ENCODE measurements around the gene BBS9.

Gene BBS9

GRCh38 chr7:33127085-33127484, 2.3 kb upstream of the BBS9 start:
- no peak for DNase-seq (ENCODE audit: low read depth in 2 of 2)

GRCh38 chr7:33128631-33128989, 754 bp upstream of the BBS9 start:
- DNase-seq (ENCODE audit: low read depth in 2 of 2): no peak

DNA sequence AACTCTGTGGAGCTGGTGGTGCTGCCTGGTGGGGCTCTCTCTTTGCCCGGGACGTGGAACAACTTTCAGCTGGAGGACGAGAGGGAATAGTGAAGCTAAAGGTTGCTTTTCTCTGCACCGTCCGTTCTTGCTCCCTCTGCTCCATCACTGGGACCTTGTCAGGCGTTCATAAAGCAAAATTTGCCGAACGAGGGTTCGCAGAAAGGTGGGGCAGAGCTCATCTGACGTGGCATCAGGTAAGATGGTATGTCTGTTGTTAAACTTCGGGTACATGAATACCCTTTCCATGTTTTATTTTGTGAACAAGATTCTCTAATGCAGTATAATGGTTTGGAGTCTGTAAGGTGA, 416 bp downstream of the BBS9 start:
- no peak for DNase-seq (ENCODE audit: low read depth in 2 of 2)

DNA sequence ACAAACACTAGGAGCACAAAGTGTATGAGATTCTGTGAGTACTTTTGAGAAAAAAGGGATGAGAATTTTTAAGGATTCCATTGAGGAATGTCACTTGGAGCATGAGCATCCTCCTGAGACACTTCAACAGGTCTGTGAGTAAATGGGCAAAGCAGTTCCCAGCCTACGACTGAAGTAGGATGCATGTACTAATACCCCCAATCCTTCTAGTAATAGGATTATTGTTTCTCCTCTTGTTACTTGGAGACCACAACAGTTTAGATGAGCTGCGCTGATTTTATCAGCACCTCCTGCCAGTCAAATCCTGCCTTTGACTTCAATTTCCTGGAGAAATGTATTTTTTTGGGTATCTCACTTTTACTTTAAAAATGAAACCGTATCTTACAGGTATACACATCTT, 820 bp downstream of the BBS9 start:
- DNase-seq (ENCODE audit: low read depth in 2 of 2): no peak

GRCh38 chr7:33137103-33137502, 7.7 kb downstream of the BBS9 start:
- no peak for DNase-seq (ENCODE audit: low read depth in 2 of 2)

GRCh38 chr7:33142585-33142984, 13.2 kb downstream of the BBS9 start:
- no peak for DNase-seq (ENCODE audit: low read depth in 2 of 2)

DNA sequence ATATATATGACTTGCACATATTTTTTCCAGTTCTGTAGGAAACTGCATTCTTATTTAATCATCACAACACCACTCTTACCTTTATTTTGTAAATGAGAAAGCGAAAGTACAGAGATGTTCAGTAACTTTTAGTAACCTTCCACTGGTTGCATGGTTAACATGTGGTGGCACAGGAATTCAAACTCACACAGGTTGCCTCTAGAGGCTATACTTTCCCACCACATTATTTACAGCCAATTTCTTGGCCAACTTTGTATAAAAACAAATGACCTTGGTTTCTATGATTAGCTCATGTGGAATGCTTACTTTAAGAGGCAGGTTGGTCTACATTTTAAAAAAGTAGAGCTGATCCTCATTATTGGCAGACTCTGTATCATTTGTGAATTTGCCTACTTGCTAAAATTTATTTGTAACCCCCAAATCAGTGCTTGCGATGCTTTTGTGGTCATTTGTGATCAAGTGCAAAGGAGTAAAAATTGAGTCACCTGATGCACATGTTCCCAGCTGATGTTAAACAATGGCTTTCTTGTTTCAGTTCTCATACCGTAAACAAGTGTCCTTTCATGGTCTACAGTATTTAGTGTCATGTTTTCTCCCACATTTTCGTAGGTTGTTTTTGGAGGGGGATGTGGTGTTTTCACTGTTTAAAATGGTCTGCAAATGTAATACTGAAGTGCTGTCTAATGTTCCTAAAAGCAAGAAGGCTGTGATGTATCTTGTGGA, 14.8 kb downstream of the BBS9 start:
- DNase-seq (ENCODE audit: low read depth in 2 of 2): no peak

DNA sequence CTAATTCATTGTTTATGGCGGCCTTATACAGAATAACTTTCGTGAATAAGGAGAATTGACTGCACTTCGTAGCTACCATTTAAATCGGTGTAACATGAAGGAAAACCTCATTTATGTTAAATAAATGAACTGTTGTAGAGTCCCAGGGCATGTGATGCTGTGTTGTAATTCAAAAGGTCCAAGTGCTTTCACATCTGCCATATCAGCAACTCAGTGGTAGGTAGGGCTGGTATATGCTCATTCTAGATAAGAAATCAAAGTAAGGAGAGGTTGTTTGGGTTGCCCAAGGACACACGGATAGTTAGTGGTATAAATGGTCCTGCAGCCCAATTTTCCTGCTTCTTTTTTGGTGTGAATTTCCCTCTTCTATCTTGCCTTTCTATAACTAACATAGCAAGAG, 15.8 kb downstream of the BBS9 start:
- DNase-seq (ENCODE audit: low read depth in 2 of 2): no peak

- DNase-seq (ENCODE audit: low read depth in 2 of 2): no peak
Observed at GRCh38 chr7:33152087-33152486, 22.7 kb downstream of the BBS9 start.

GRCh38 chr7:33155811-33156210, 26.4 kb downstream of the BBS9 start:
- DNase-seq (ENCODE audit: low read depth in 2 of 2): peak; percentile 13 to 24

DNA sequence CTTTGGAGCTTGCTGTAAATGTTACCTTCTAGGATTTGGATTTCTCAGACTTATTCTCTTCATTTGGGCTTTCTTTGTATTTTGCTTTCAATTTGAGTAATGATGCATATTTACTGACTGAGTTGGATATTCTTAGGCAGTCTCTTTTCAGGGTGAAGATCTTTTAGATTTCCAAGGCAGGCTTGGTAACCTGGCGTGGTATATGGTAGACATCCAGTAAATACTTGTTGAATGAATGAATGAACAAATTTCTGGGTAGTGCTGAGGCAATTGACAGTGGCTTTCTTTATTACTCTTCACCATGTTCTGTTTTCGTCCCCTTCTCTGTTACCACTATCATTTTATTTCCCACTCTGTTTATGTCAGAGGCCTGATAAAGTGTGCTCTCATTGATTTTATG, 27.1 kb downstream of the BBS9 start:
- DNase-seq (ENCODE audit: low read depth in 2 of 2): no peak

- peak; percentile 11 to 23 for DNase-seq (ENCODE audit: low read depth in 2 of 2)
Observed at GRCh38 chr7:33157311-33157710, 27.9 kb downstream of the BBS9 start.

DNA sequence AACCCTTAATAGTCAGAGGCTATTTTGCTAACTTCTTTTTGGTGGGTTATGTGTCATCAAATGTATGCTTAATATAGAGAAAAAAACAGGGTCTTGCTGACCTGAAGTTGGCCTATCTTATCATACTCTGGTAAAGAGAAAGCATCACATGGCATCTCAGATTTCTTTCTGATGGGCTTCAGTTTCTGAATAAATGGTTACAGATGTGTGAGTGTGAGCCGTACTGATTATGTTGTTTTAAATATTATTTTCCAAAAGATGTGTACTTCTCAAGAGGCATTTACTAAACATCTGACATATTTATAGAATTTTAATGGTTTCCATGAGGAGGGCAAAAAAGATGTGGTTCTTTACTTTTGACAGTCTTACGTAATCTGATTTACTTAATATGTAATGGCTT, 28.4 kb downstream of the BBS9 start:
- DNase-seq (ENCODE audit: low read depth in 2 of 2): peak in 1 of 2 experiments; percentile 10

GRCh38 chr7:33177876-33178275, 48.5 kb downstream of the BBS9 start:
- no peak for DNase-seq (ENCODE audit: low read depth in 2 of 2)

- DNase-seq (ENCODE audit: low read depth in 2 of 2): no peak
Observed at GRCh38 chr7:33179519-33179918, 50.2 kb downstream of the BBS9 start.

DNA sequence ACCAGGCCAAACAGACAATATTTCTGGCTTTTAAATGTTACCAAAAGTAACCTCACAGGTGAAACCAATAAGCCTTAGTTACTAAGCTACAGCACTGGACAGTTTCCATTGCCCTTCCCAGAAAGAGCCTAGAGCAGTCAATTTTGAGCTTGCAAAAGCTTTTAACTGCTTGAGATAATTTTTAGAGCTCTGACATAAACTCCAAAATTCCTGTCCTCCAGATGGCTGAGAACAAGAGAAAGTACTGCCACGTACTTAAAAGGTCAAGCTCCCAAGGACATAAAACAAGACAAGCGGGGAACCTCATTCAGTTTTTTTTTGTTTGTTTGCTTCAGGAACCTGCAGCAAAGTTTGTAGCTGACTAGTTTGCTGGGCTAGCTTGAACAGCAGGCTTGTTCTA, 54.1 kb downstream of the BBS9 start:
- no peak for DNase-seq (ENCODE audit: low read depth in 2 of 2)

DNA sequence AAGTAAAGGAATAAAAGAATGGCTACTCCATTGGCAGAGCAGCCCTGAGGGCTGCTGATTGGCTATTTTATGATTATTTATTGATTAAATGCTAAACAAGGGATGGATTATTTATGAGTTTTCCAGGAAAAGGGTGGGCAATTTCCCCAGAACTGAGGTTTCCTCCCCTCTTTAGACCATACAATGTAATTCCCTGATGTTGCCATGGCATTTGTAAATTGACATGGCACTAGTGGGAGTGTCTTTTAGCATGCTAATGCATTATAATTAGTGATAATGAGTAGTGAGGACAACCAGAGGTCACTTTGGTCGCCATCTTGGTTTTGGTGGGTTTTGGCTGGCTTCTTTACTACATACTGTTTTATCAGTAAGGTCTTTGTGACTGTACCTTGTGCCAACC, 55.5 kb downstream of the BBS9 start:
- no peak for DNase-seq (ENCODE audit: low read depth in 2 of 2)

- DNase-seq (ENCODE audit: low read depth in 2 of 2): peak in 1 of 2 experiments; percentile 32
Observed at GRCh38 chr7:33185786-33186185, 56.4 kb downstream of the BBS9 start.

- peak in 1 of 2 experiments; percentile 20 for DNase-seq (ENCODE audit: low read depth in 2 of 2)
Observed at GRCh38 chr7:33186192-33186591, 56.8 kb downstream of the BBS9 start.

DNA sequence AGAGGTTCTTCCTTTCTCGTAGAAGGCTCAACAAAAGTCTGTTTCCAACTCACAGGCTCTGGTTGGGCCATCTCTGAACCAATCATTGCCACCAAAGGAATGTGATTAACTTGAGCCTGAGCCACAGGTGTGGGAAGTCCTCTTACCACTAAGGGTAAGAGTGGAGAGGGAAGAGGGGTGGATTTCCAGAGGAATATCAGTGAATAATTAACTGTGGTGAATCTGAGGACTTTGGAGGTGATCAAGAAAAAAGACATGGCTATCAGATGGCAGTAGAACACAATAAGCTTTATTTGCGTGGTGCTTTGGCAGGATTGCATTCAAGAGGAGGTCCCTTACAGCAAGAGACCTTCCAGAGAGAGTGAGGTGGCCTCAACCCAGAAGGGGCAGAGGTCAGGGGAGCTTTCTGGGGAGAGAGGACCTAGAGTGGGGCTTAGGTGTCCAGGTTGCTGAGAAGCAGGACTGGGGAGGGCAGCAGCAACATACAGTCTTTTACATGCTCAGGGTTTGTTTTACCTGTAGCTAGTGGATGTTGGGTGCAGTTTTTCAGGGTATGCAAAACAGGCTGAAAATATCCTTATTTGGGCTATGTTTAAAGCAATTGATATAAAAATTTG, 61.4 kb downstream of the BBS9 start:
- DNase-seq (ENCODE audit: low read depth in 2 of 2): no peak

- no peak for DNase-seq (ENCODE audit: low read depth in 2 of 2)
Observed at GRCh38 chr7:33191340-33191739, 62.0 kb downstream of the BBS9 start.

DNA sequence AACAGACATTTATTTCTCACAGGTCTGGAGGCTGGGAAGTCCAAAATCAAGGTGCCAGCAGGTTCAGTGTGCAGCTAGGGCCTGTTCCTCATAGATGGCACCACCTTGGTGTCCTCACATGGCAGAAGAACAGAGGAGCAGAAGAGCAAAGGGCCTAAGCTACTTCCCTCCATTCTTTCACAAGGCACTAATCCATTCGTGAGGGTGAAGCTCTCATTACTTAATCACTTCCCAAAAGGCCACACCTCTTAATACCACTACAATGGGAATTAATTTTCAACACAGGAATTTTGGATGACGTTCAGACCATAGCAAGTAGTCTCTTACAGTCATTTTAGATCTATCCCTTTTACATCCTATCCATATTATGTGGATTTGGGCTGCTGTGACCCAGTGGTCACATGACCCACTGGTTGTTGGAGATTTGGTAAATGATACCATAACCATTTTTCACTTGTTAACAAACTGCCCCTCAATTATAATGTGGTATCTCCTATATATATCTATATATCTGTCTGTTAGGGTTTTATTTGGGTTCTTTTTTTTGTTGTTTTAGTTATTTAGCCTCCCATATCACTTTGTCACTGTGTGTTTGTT, 63.4 kb downstream of the BBS9 start:
- DNase-seq (ENCODE audit: low read depth in 2 of 2): no peak

DNA sequence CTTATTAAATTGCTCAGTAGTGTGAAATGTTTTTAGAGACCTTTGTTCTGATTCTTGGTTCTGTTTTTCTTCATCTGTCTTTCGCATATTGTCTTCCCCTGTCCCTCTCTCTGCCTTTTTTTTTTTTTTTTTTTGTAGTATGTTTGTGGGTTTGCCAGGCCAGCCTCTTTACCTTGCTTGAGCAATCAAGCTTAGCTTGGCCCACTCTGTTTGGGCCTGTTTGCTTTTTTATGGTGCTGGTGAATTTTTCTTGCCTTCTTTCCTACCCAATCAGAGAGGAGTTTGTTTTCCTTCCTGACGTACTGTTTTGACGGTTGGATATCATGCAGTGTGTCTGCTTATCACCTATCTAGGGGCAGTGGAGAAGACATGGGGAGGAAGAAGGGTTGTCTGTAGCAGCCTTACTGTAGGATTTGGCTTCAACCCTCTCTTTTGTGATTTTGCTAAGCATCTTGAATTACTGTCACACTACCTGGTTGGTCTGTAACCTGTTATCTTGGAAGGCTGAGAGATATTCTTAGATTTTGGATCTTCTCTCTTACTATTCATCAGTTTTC, 64.0 kb downstream of the BBS9 start:
- no peak for DNase-seq (ENCODE audit: low read depth in 2 of 2)

All from fibroblast of skin of left biceps (primary cell).